Measurements from ENCODE around the gene SH3RF3. TPM values are rescaled to one million over a fixed set of nuclear protein-coding genes. Genes with fewer than 3 reads are reported as not detected.

Gene SH3RF3
- total RNA-seq, 2 experiments from 2014 or later: 1.9 to 2.3 TPM

GRCh38 chr2:109162999-109163398 lies 34.0 kb downstream of the SH3RF3 start:
- Mint-ChIP-seq H3K36me3 (ENCODE audit: low read depth) (no peaks in the 10 kb centered on the region), H3K27ac (no peak overlapping the region), H3K4me3 (no peak overlapping the region), H3K4me1 (ENCODE audit: low read depth) (peaks cover 20% of the 10 kb centered on the region), H3K9me3 (no peaks in the 10 kb centered on the region), H3K27me3 (no peaks in the 10 kb centered on the region)
- ChIA-PET CTCF (no interaction called here), POLR2A (no interaction called here)
- ATAC-seq: no peak
- intact Hi-C loops (cut with micrococcal nuclease): no loop called here
- TF ChIP-seq, protein P1, sequence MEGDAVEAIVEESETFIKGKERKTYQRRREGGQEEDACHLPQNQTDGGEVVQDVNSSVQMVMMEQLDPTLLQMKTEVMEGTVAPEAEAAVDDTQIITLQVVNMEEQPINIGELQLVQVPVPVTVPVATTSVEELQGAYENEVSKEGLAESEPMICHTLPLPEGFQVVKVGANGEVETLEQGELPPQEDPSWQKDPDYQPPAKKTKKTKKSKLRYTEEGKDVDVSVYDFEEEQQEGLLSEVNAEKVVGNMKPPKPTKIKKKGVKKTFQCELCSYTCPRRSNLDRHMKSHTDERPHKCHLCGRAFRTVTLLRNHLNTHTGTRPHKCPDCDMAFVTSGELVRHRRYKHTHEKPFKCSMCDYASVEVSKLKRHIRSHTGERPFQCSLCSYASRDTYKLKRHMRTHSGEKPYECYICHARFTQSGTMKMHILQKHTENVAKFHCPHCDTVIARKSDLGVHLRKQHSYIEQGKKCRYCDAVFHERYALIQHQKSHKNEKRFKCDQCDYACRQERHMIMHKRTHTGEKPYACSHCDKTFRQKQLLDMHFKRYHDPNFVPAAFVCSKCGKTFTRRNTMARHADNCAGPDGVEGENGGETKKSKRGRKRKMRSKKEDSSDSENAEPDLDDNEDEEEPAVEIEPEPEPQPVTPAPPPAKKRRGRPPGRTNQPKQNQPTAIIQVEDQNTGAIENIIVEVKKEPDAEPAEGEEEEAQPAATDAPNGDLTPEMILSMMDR (IDR thresholded peaks at IDR 0.05): no peak
- no peak for DNase-seq

DNA sequence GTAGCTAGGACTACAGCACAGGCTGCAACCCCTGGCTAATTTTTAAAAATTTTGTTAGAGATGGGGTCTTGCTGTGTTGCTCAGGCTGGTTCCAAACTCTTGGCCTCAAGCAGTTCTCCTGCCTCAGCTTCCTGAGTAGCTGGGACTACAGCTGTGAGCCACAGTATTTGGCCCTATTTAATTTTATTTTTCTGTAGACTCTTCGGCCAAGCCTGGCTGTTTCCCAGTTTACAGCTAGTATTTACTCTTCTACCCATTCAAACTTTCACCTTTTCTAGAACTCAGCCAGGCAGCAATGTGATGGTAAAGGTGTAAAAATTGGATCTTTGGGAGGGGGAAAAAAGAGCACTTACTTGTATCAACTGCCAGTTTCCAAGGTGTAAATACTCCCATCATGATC lies 35.3 kb downstream of the SH3RF3 start:
- ChIA-PET POLR2A (no interaction called here), CTCF (no interaction called here)
- Mint-ChIP-seq H3K36me3 (ENCODE audit: low read depth) (peaks cover 2% of the 10 kb centered on the region), H3K27me3 (no peaks in the 10 kb centered on the region), H3K4me3 (no peak overlapping the region), H3K27ac (no peak overlapping the region), H3K4me1 (ENCODE audit: low read depth) (peaks cover 20% of the 10 kb centered on the region), H3K9me3 (no peaks in the 10 kb centered on the region)
- ATAC-seq (no peak), DNase-seq (no peak)
- TF ChIP-seq, protein P1 (IDR thresholded peaks at IDR 0.05): no peak
- intact Hi-C loops (cut with micrococcal nuclease): no loop called here

DNA sequence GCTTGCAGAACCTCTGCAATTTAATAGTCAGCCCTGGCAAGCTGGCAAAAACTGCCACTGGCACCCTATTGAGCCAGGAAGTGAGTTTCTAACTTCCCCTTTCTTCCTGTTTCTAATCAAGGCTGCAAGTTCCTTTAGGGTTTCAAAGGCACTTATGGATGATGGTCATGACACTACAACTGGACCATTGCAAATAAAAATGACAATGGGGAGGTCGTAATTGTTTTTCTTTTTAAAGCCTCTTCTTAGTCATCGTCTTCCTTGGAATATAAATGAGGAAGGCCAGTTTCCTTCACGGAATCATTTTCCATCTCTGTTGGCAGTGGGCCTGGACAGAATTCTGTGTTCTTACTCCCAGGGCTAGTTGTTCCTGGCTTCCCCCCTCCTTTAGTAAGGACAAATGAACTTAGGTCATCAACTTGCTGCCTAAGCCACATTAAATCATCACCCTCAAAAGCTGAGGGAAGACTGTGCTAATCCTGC lies 35.8 kb downstream of the SH3RF3 start:
- Mint-ChIP-seq H3K36me3 (ENCODE audit: low read depth) (peaks cover 2% of the 10 kb centered on the region), H3K4me1 (ENCODE audit: low read depth) (peaks cover 24% of the 10 kb centered on the region), H3K27ac (no peak overlapping the region), H3K4me3 (no peak overlapping the region), H3K27me3 (no peaks in the 10 kb centered on the region), H3K9me3 (no peaks in the 10 kb centered on the region)
- CTCF ChIA-PET: no interaction called here
- ATAC-seq (no peak), DNase-seq (no peak)
- TF ChIP-seq, protein P1 (IDR thresholded peaks at IDR 0.05): no peak
- intact Hi-C loops (cut with micrococcal nuclease): no loop called here
- POLR2A ChIA-PET: no interaction called here

DNA sequence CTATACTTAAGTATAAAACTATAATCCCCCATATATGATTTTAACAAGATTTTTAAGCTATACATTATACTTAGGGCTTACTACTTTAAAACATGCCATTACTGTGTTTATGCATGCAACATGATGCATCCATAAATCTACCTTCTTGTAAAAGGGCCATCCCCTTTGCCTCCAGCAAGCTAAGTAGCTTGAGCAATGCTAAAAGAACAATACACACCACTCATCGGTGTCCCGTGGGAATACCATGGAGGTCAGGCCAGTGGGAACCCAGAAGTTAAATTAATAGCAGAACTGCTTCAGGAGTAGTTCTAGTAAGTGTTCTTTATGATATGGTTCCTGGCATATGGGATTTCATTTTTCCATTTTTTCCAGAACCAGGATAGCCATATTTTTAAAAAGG lies 37.8 kb downstream of the SH3RF3 start:
- H3K9me3 Mint-ChIP-seq: no peaks in the 10 kb centered on the region
- intact Hi-C loops (cut with micrococcal nuclease): no loop called here
- H3K27me3 Mint-ChIP-seq: no peaks in the 10 kb centered on the region
- no peak for DNase-seq
- ChIA-PET POLR2A (no interaction called here), CTCF (interaction anchor here (1.0 to 1.2 kb wide), 2 partner anchors 16 to 344 kb away, joined by 3 read pairs; no protein-coding TSS in a partner anchor)
- no peak overlapping the region for H3K4me3 Mint-ChIP-seq
- no peak overlapping the region for H3K27ac Mint-ChIP-seq
- H3K36me3 Mint-ChIP-seq (ENCODE audit: low read depth): peaks cover 2% of the 10 kb centered on the region
- H3K4me1 Mint-ChIP-seq (ENCODE audit: low read depth): peaks cover 19% of the 10 kb centered on the region
- TF ChIP-seq, protein P1 (IDR thresholded peaks at IDR 0.05): no peak
- no peak for ATAC-seq

DNA sequence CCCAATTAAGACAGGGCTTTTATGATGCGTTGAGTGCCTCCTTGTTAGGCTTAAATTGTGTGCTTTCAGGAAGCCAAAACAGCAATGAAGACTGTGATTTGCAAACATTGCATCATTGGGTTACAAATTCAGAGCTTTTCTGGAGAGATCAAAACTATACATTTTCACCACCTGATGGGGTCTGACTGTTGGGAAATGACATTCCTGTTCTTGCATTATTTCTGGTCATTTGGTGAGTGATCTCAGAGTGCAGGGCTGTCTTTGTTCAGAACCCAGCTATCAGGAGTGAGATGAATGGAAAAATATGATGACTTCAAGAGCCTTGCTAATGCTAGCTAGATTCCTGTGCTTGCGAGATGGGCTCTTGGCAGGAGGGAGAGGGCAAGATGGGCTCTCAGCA lies 39.1 kb downstream of the SH3RF3 start:
- no peak overlapping the region for H3K27ac Mint-ChIP-seq
- H3K27me3 Mint-ChIP-seq: no peaks in the 10 kb centered on the region
- no peaks in the 10 kb centered on the region for H3K9me3 Mint-ChIP-seq
- POLR2A ChIA-PET: interaction anchor here (1.4 kb wide), 1 partner anchor 11 kb away, joined by 3 read pairs; no protein-coding TSS in a partner anchor
- intact Hi-C loops (cut with micrococcal nuclease): no loop called here
- H3K4me1 Mint-ChIP-seq (ENCODE audit: low read depth): peaks cover 27% of the 10 kb centered on the region
- ATAC-seq (no peak), DNase-seq (no peak)
- CTCF ChIA-PET: no interaction called here
- peaks cover 2% of the 10 kb centered on the region for H3K36me3 Mint-ChIP-seq (ENCODE audit: low read depth)
- no peak overlapping the region for H3K4me3 Mint-ChIP-seq
- TF ChIP-seq, protein P1 (IDR thresholded peaks at IDR 0.05): no peak

Data from activated CD8-positive, alpha-beta T cell treated with anti-CD3 and anti-CD28 coated beads for 36 hours (primary cell).